Fibroblast of lung (primary cell): ENCODE measurements around the gene CD36. TPM values are rescaled to one million over a fixed set of nuclear protein-coding genes. Genes with fewer than 3 reads are reported as not detected.

ENCODE experiments used
- DNase-seq, 2 donors: peaks; one replicate each; pipeline versions ENCODE4 v3.0.0 to v3.0.0-alpha.2; 2010; ENCODE audit warnings: low read depth in 2 of 2
- H2AFZ ChIP-seq: 2 replicates; pipeline ENCODE4 v1.5.1; 2012; ENCODE audit warnings: low read length, control low read depth, inconsistent platforms
- H3K27ac ChIP-seq: 2 replicates; pipeline ENCODE4 v1.5.1; 2011; ENCODE audit warnings: low read length, control low read depth; ENCODE audit not compliant: insufficient read depth
- H3K27me3 ChIP-seq: 2 replicates; pipeline ENCODE4 v1.5.1; 2011; ENCODE audit warnings: mild to moderate bottlenecking, low read length; ENCODE audit not compliant: control insufficient read depth, insufficient read depth
- H3K36me3 ChIP-seq: 2 replicates; pipeline ENCODE4 v1.5.1; 2011; ENCODE audit warnings: low read length; ENCODE audit not compliant: control insufficient read depth, insufficient read depth
- H3K4me1 ChIP-seq: 2 replicates; pipeline ENCODE4 v1.5.1; 2011; ENCODE audit warnings: low read length; ENCODE audit not compliant: control insufficient read depth, insufficient read depth; ENCODE audit errors: extremely low read depth
- H3K4me2 ChIP-seq: 2 replicates; pipeline ENCODE4 v1.5.1; 2011; ENCODE audit warnings: low read length, control low read depth; ENCODE audit not compliant: insufficient read depth; ENCODE audit errors: extremely low read depth
- H3K4me3 ChIP-seq, 4 experiments: fragments of 200-600 bp in 1 of 4; sonication (generic) in 1 of 4; replicated peaks in 1 of 4; 2 replicates each; pipeline ENCODE4 v1.5.1; 2011 to 2016; ENCODE audit warnings: low read length in 4 of 4, low read depth in 3 of 4, mild to moderate bottlenecking in 3 of 4, control low read depth in 2 of 4, inconsistent platforms in 1 of 4, mixed read lengths in 1 of 4; ENCODE audit not compliant: insufficient read depth in 1 of 4; ENCODE audit errors: control extremely low read depth in 1 of 4
- H3K79me2 ChIP-seq: 2 replicates; pipeline ENCODE4 v1.5.1; 2012; ENCODE audit warnings: mild to moderate bottlenecking, low read length, inconsistent platforms; ENCODE audit not compliant: control insufficient read depth, insufficient read depth
- H3K9ac ChIP-seq: 2 replicates; pipeline ENCODE4 v1.5.1; 2011; ENCODE audit warnings: mild to moderate bottlenecking, low read length, control low read depth; ENCODE audit not compliant: insufficient read depth
- H3K9me3 ChIP-seq: 2 replicates; pipeline ENCODE4 v1.5.1; 2012; ENCODE audit warnings: low read depth, low read length; ENCODE audit not compliant: control insufficient read depth, insufficient read depth
- H4K20me1 ChIP-seq: 2 replicates; pipeline ENCODE4 v1.5.1; 2011; ENCODE audit warnings: low read length; ENCODE audit not compliant: control insufficient read depth, insufficient read depth; ENCODE audit errors: extremely low read depth
- EZH2 ChIP-seq: IDR thresholded peaks from 2 replicates; pipeline ENCODE4 v1.5.1; 2012; ENCODE audit warnings: low read length, control low read depth, mild to moderate bottlenecking; ENCODE audit errors: missing control alignments
- polyA plus RNA-seq, 2 donors: library from polyadenylated mRNA; depleted of rRNA in 1 of 2; stranded (reverse) in 1 of 2; unstranded in 1 of 2; fragments of >200 nt; gene quantifications; 2 replicates each; pipeline ENCODE4 v1.2.1, GENCODE V29; 2011 to 2012; ENCODE audit warnings: missing spikeins in 1 of 2
- total RNA-seq: library from RNA; depleted of rRNA; stranded (reverse); fragments of >200 nt; gene quantifications from 2 replicates; pipeline ENCODE4 v1.2.1, GENCODE V29; 2014
- TF ChIP-seq, protein P1 (sequence below), 2 donors: IDR thresholded peaks in 1 of 2; conservative IDR thresholded peaks in 1 of 2; 1 replicate in 1 of 2; 2 replicates in 1 of 2; pipeline ENCODE4 v1.5.1; 2011 to 2012; ENCODE audit warnings: low read length in 2 of 2, control low read depth in 1 of 2, inconsistent platforms in 1 of 2, low read depth in 1 of 2, mild to moderate bottlenecking in 1 of 2

The CD36 gene
- total and polyA plus RNA-seq, 2 donors (not counting 1 experiment from before 2014, with no cell fraction given): 41.0 to 102 TPM

DNA sequence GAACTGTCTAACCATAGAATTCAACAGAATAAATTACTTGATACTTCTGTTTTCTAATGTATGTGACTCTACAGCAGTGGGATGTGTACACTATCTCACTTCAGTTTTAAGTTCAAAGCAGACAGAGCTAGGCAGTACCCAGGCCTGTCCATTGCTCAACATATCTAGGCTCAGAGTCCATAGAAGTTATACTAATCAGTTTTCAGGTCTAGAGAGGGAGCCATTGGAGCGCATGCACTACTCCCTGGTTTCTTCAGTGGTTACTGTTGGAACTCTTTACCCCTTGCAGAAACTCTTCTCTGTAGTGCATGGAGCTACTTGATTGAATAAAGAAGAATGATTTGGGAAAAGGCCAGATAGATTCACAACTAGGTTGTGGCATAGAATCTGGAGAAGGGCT, 4.4 kb downstream of the CD36 start:
- Histone ChIP-seq H2AFZ (no peak overlapping the region), H3K9me3 (no peaks in the 10 kb centered on the region), H3K4me1 (peaks cover 11% of the 10 kb centered on the region), H3K4me3 (no peak overlapping the region), H3K27me3 (no peaks in the 10 kb centered on the region), H3K4me2 (no peak overlapping the region), H3K27ac (no peak overlapping the region), H3K79me2 (no peaks in the 10 kb centered on the region), H4K20me1 (no peaks in the 10 kb centered on the region), H3K36me3 (no peaks in the 10 kb centered on the region), H3K9ac (no peak overlapping the region)
- DNase-seq: no peak
- no peak for TF ChIP-seq EZH2
- TF ChIP-seq, protein P1, sequence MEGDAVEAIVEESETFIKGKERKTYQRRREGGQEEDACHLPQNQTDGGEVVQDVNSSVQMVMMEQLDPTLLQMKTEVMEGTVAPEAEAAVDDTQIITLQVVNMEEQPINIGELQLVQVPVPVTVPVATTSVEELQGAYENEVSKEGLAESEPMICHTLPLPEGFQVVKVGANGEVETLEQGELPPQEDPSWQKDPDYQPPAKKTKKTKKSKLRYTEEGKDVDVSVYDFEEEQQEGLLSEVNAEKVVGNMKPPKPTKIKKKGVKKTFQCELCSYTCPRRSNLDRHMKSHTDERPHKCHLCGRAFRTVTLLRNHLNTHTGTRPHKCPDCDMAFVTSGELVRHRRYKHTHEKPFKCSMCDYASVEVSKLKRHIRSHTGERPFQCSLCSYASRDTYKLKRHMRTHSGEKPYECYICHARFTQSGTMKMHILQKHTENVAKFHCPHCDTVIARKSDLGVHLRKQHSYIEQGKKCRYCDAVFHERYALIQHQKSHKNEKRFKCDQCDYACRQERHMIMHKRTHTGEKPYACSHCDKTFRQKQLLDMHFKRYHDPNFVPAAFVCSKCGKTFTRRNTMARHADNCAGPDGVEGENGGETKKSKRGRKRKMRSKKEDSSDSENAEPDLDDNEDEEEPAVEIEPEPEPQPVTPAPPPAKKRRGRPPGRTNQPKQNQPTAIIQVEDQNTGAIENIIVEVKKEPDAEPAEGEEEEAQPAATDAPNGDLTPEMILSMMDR (conservative IDR thresholded peaks at IDR 0.05 in 1 of 2, IDR thresholded peaks at IDR 0.05 in 1 of 2; ENCODE audit: low read depth in 1 of 2, low read length in 2 of 2): no peak

DNA sequence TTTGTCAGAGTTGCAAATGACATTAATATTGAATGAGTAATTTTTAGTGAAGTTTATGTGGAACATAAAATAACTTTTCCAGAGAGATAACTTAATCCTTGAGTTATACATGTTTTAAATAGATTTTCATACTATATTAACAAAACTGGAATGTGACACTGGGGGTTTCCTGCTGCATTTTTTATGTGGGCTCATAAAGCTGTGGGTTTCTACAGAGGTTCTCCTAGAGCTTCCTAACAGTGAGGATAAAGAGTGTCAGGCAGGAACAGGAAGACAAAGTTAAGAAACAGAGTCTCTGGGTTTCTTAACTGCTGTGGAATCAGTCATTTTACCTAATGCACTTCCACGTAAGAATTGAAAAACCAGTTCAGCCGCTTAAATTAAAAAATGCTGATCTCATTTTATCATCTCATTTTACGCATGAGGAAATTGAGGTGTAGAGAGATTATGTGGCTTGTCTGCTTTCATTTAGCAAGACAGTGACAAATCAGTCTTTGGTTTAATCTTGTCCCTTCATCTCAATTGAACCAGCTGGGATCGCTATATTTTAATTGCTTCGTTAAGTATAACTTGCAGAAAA, 5.0 kb downstream of the CD36 start:
- Histone ChIP-seq H3K4me2 (no peak overlapping the region), H4K20me1 (no peaks in the 10 kb centered on the region), H3K9ac (no peak overlapping the region), H2AFZ (no peak overlapping the region), H3K27ac (no peak overlapping the region), H3K79me2 (no peaks in the 10 kb centered on the region), H3K36me3 (no peaks in the 10 kb centered on the region), H3K4me3 (no peak overlapping the region), H3K4me1 (peaks cover 11% of the 10 kb centered on the region), H3K9me3 (no peaks in the 10 kb centered on the region), H3K27me3 (no peaks in the 10 kb centered on the region)
- TF ChIP-seq, protein P1 (conservative IDR thresholded peaks at IDR 0.05 in 1 of 2, IDR thresholded peaks at IDR 0.05 in 1 of 2; ENCODE audit: low read depth in 1 of 2, low read length in 2 of 2): no peak
- no peak for TF ChIP-seq EZH2
- DNase-seq: peak in 1 of 2 donors; percentile 9

DNA sequence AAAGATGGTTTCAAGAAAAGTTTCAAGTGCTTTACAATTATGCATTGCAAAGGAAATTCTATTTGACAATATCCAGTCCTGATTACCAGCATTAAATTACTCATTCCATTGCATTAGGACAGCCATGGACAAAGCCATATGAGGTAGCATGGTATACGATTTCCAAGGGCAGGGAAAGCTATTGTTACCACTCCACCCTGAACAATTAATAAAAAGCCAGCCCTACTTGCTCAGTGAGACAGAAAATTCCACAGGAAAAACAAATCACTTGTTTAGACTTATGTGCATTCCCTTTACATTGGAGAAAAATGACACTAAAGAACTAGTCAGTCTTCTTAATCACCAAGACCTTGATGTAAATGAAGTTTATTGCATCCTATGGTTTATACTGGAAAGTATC, 5.6 kb downstream of the CD36 start:
- Histone ChIP-seq H3K27ac (no peak overlapping the region), H3K9ac (no peak overlapping the region), H3K79me2 (no peaks in the 10 kb centered on the region), H3K4me1 (peaks cover 11% of the 10 kb centered on the region), H4K20me1 (no peaks in the 10 kb centered on the region), H2AFZ (no peak overlapping the region), H3K4me2 (no peak overlapping the region), H3K36me3 (no peaks in the 10 kb centered on the region), H3K9me3 (no peaks in the 10 kb centered on the region), H3K27me3 (no peaks in the 10 kb centered on the region), H3K4me3 (no peak overlapping the region)
- TF ChIP-seq EZH2: no peak
- DNase-seq: no peak
